H9 (cell line): Measurements from ENCODE around the gene WNT7B. TPM values are rescaled to one million over a fixed set of nuclear protein-coding genes. Genes with fewer than 3 reads are reported as not detected.

Source experiments
- DNase-seq: peaks from one replicate; pipeline ENCODE4 v3.0.0-alpha.2; 2017
- H2AFZ ChIP-seq: one replicate; pipeline ENCODE4 v1.6.1; 2013; ENCODE audit warnings: mild to moderate bottlenecking, low read length, control low read depth, moderate library complexity
- H2AK5ac ChIP-seq: 2 replicates; pipeline ENCODE4 v1.6.1; 2013; ENCODE audit warnings: low read length, control low read depth, mixed read lengths; ENCODE audit not compliant: insufficient read length
- H2BK120ac ChIP-seq: one replicate; pipeline ENCODE4 v1.6.1; 2013; ENCODE audit warnings: low read depth, mild to moderate bottlenecking, low read length, control low read depth, inconsistent platforms; ENCODE audit not compliant: poor library complexity, severe bottlenecking
- H2BK12ac ChIP-seq: 2 replicates; pipeline ENCODE4 v1.6.1; 2013; ENCODE audit warnings: low read length, control low read depth, mixed read lengths, low read depth; ENCODE audit not compliant: insufficient read length
- H2BK15ac ChIP-seq: 2 replicates; pipeline ENCODE4 v1.6.1; 2013; ENCODE audit warnings: low read depth, low read length, control low read depth
- H2BK20ac ChIP-seq: one replicate; pipeline ENCODE4 v1.6.1; 2013; ENCODE audit warnings: low read depth, mild to moderate bottlenecking, low read length, control low read depth, inconsistent platforms; ENCODE audit not compliant: poor library complexity, severe bottlenecking
- H2BK5ac ChIP-seq: 2 replicates; pipeline ENCODE4 v1.6.1; 2013; ENCODE audit warnings: low read length, control low read depth, mixed read lengths; ENCODE audit not compliant: insufficient read length
- H3K14ac ChIP-seq: 2 replicates; pipeline ENCODE4 v1.6.1; 2013; ENCODE audit warnings: low read length, control low read depth; ENCODE audit not compliant: insufficient read depth
- H3K18ac ChIP-seq: 2 replicates; pipeline ENCODE4 v1.6.1; 2013; ENCODE audit warnings: low read depth, mild to moderate bottlenecking, mixed read lengths, low read length, control low read depth; ENCODE audit not compliant: insufficient read length
- H3K23ac ChIP-seq: 2 replicates; pipeline ENCODE4 v1.6.1; 2013; ENCODE audit warnings: low read length, control low read depth, mixed read lengths, low read depth; ENCODE audit not compliant: insufficient read length
- H3K23me2 ChIP-seq: 2 replicates; pipeline ENCODE4 v1.6.1; 2013; ENCODE audit warnings: low read depth, mild to moderate bottlenecking, mixed read lengths, low read length, control low read depth; ENCODE audit not compliant: insufficient read length, poor library complexity, severe bottlenecking
- H3K27ac ChIP-seq: 2 replicates; pipeline ENCODE4 v1.5.1; 2013; ENCODE audit warnings: low read length, control low read depth, mixed read lengths, low read depth; ENCODE audit not compliant: insufficient read length
- H3K27me3 ChIP-seq: 2 replicates; pipeline ENCODE4 v1.6.1; 2013; ENCODE audit warnings: low read length, control low read depth, inconsistent platforms; ENCODE audit not compliant: insufficient read depth
- H3K4ac ChIP-seq: 2 replicates; pipeline ENCODE4 v1.6.1; 2013; ENCODE audit warnings: low read depth, mild to moderate bottlenecking, control low read depth, inconsistent platforms, low read length, moderate library complexity
- H3K4me1 ChIP-seq: 2 replicates; pipeline ENCODE4 v1.6.1; 2013; ENCODE audit warnings: low read length, control low read depth, inconsistent platforms; ENCODE audit not compliant: insufficient read depth
- H3K4me2 ChIP-seq: 2 replicates; pipeline ENCODE4 v1.6.1; 2013; ENCODE audit warnings: low read length, control low read depth, mixed read lengths; ENCODE audit not compliant: insufficient read length, insufficient read depth
- H3K56ac ChIP-seq: 2 replicates; pipeline ENCODE4 v1.6.1; 2013; ENCODE audit warnings: low read depth, mild to moderate bottlenecking, mixed read lengths, low read length, control low read depth; ENCODE audit not compliant: insufficient read length
- H3K79me1 ChIP-seq: 2 replicates; pipeline ENCODE4 v1.6.1; 2013; ENCODE audit warnings: low read depth, mild to moderate bottlenecking, moderate library complexity, low read length, control low read depth, inconsistent platforms; ENCODE audit not compliant: insufficient read depth, poor library complexity, severe bottlenecking
- H3K79me2 ChIP-seq: 2 replicates; pipeline ENCODE4 v1.6.1; 2013; ENCODE audit warnings: low read length, control low read depth, inconsistent platforms; ENCODE audit not compliant: insufficient read depth
- H3K9ac ChIP-seq: 2 replicates; pipeline ENCODE4 v1.6.1; 2013; ENCODE audit warnings: low read length, control low read depth, mixed read lengths; ENCODE audit not compliant: insufficient read length; ENCODE audit errors: extremely low read depth
- H3K9me3 ChIP-seq: one replicate; pipeline ENCODE4 v1.6.1; 2013; ENCODE audit warnings: low read depth, low read length, inconsistent platforms; ENCODE audit not compliant: control insufficient read depth
- H3T11ph ChIP-seq: one replicate; pipeline ENCODE4 v1.6.1; 2013; ENCODE audit warnings: mild to moderate bottlenecking, low read length, control low read depth, inconsistent platforms
- H4K20me1 ChIP-seq: one replicate; pipeline ENCODE4 v1.6.1; 2013; ENCODE audit not compliant: control insufficient read depth, insufficient read length, insufficient read depth
- H4K5ac ChIP-seq: 2 replicates; pipeline ENCODE4 v1.6.1; 2013; ENCODE audit warnings: low read depth, mild to moderate bottlenecking, mixed read lengths, low read length, control low read depth; ENCODE audit not compliant: insufficient read length
- H4K8ac ChIP-seq: replicated peaks from 2 replicates; pipeline ENCODE4 v1.6.1; 2013; ENCODE audit warnings: low read length, control low read depth, mixed read lengths, low read depth; ENCODE audit not compliant: insufficient read length
- H4K91ac ChIP-seq: 2 replicates; pipeline ENCODE4 v1.6.1; 2013; ENCODE audit warnings: low read depth, mild to moderate bottlenecking, moderate library complexity, mixed read lengths, low read length, control low read depth; ENCODE audit not compliant: insufficient read length
- H3K27ac Mint-ChIP-seq, 3 experiments: 2 replicates in 2 of 3; 3 replicates in 1 of 3; pipeline ENCODE4 v1.8.0; 2020 to 2021; ENCODE audit warnings: mixed read lengths in 3 of 3, mild to moderate bottlenecking in 1 of 3, moderate library complexity in 1 of 3
- H3K27me3 Mint-ChIP-seq: 2 replicates; pipeline ENCODE4 v1.8.0; 2021; ENCODE audit warnings: low read depth, mild to moderate bottlenecking, moderate library complexity, mixed read lengths
- H3K36me3 Mint-ChIP-seq, 3 experiments: 2 replicates in 2 of 3; 3 replicates in 1 of 3; pipeline ENCODE4 v1.8.0; 2020 to 2021; ENCODE audit warnings: low read depth in 3 of 3, mixed read lengths in 3 of 3; ENCODE audit not compliant: insufficient read depth in 1 of 3
- H3K4me1 Mint-ChIP-seq, 2 experiments: 2 replicates each; pipeline ENCODE4 v1.8.0; 2020; ENCODE audit warnings: mixed read lengths in 2 of 2
- H3K4me3 Mint-ChIP-seq, 2 experiments: 2 replicates in 1 of 2; 3 replicates in 1 of 2; pipeline ENCODE4 v1.8.0; 2020 to 2021; ENCODE audit warnings: mild to moderate bottlenecking in 2 of 2, mixed read lengths in 2 of 2, moderate library complexity in 1 of 2
- H3K9me3 Mint-ChIP-seq, 2 experiments: 2 replicates in 1 of 2; 3 replicates in 1 of 2; pipeline ENCODE4 v1.8.0; 2020; ENCODE audit warnings: mild to moderate bottlenecking in 2 of 2, mixed read lengths in 2 of 2, moderate library complexity in 1 of 2
- CTCF ChIP-seq: fragments of 200-600 bp; sonication (generic); conservative IDR thresholded peaks from 3 replicates; pipeline ENCODE4 v1.8.0; 2021; ENCODE audit warnings: antibody characterized with exemption, mild to moderate bottlenecking
- WGBS: extraction: QIAGEN DNeasy Blood & Tissue Kit; methylation state at CpG from one replicate; pipeline ENCODE4 v1.1.7; 2013; ENCODE audit warnings: missing lambda C conversion rate, low lambda C conversion rate, mixed read lengths; ENCODE audit not compliant: insufficient read length; ENCODE audit errors: extremely low coverage; 5-methylcytosine and 5-hydroxymethylcytosine counted together
- total RNA-seq: library from RNA; stranded (reverse); gene quantifications from 2 replicates; pipeline ENCODE4 v1.2.1, GENCODE V29; 2021

Gene WNT7B
- total RNA-seq, 1 experiment from 2014 or later: 0.09 TPM

DNA sequence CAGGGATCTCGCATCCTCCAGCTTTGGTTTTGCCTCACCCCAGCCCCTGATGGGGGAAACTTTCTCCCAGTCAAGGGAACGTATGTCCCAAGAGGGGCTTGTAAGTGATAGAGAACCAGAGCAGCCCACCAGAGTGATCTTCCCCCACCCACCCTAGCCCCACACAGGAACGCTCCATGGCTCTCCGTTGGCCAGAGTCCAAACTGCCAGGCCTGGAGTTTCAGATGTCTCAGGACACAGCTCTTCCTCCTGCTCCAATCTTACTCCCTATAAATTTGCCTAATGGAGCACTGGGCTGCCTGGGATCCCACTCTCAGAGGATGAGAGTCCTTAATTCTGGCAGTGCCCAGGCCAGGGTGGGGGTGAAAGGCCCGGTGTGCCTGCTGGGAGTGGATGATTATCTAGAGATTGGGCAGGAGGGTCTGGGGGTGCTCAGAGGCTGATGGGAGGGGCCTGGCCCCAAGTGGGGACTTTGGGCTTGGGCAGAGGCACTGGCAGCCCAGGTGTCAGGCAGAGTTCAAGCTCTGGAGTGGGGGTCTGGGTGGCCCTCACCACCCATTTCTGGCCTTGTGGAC is 79.9 kb downstream of the WNT7B start:
- Histone ChIP-seq H2BK20ac (no peak overlapping the region), H4K8ac (no peak overlapping the region), H3K23ac (no peak overlapping the region), H3K4me2 (no peak overlapping the region), H3K79me1 (no peaks in the 10 kb centered on the region), H2BK12ac (no peak overlapping the region), H3K79me2 (no peaks in the 10 kb centered on the region), H3K18ac (peak overlapping the region; percentile 3), H3K4me1 (no peaks in the 10 kb centered on the region; the same call in 1 of the 2 replicates), H3K23me2 (no peaks in the 10 kb centered on the region), H2AK5ac (no peak overlapping the region), H3K9me3 (no peaks in the 10 kb centered on the region), H2BK15ac (no peak overlapping the region), H4K20me1 (peaks cover 4% of the 10 kb centered on the region), H3K9ac (no peak overlapping the region), H2BK5ac (no peak overlapping the region), H2BK120ac (no peak overlapping the region), H3K27ac (no peak overlapping the region), H3K14ac (no peak overlapping the region), H3K4ac (no peak overlapping the region), H3K56ac (no peak overlapping the region), H4K5ac (no peak overlapping the region), H3K27me3 (no peaks in the 10 kb centered on the region), H4K91ac (no peak overlapping the region), H2AFZ (no peak overlapping the region), H3T11ph (no peak overlapping the region)
- TF ChIP-seq CTCF: no peak
- Mint-ChIP-seq H3K36me3 (no peaks in the 10 kb centered on the region), H3K4me1 (peaks cover 11 to 20% of the 10 kb centered on the region in 2 experiments), H3K27ac (peak overlapping the region in 1 of 3 experiments; percentile 85; a peak in 3 of 7 replicates), H3K27me3 (peaks cover 10% of the 10 kb centered on the region), H3K4me3 (no peak overlapping the region), H3K9me3 (no peaks in the 10 kb centered on the region)
- DNase-seq: no peak
- no CpG with 5 or more reads among the region's 5 CpGs for WGBS
